Activated CD4-positive, alpha-beta T cell treated with anti-CD3 and anti-CD28 coated beads, Interleukin-2, amount 10 ng/mL, durations not matched to agents 7 days and 5 days (primary cell): ENCODE data around the gene SYCN. TPM values are rescaled to one million over a fixed set of nuclear protein-coding genes. Genes with fewer than 3 reads are reported as not detected.
"Not testable (repeated sequence)": the region's sequence is repeated elsewhere in the genome, so short reads cannot be mapped to it uniquely, and the experiment has no call there.

ENCODE experiments used
- CTCF ChIA-PET: fragments of 350-600 bp; sonication (Branson Sonifier 250); formaldehyde crosslinking; loops from one replicate; lab custom pipeline; 2021; ENCODE audit warnings: antibody characterized with exemption; lab: Charles Lee
- POLR2A ChIA-PET: fragments of 350-600 bp; sonication (Branson Sonifier 250); formaldehyde crosslinking; loops from one replicate; lab custom pipeline; 2021; ENCODE audit warnings: antibody characterized with exemption; lab: Charles Lee
- DNase-seq: peaks from one replicate; pipeline ENCODE4 v3.0.0-alpha.2; 2020
- H3K27ac Mint-ChIP-seq: one replicate; pipeline ENCODE4 v1.8.0; 2021; ENCODE audit warnings: mild to moderate bottlenecking, moderate library complexity, mixed read lengths
- H3K27me3 Mint-ChIP-seq: one replicate; pipeline ENCODE4 v1.8.0; 2021; ENCODE audit warnings: mixed read lengths
- H3K36me3 Mint-ChIP-seq: one replicate; pipeline ENCODE4 v1.8.0; 2021; ENCODE audit warnings: low read depth, mixed read lengths
- H3K4me1 Mint-ChIP-seq: one replicate; pipeline ENCODE4 v1.8.0; 2021; ENCODE audit warnings: mixed read lengths
- H3K4me3 Mint-ChIP-seq: one replicate; pipeline ENCODE4 v1.8.0; 2021; ENCODE audit warnings: mild to moderate bottlenecking, moderate library complexity, mixed read lengths
- H3K9me3 Mint-ChIP-seq: one replicate; pipeline ENCODE4 v1.8.0; 2021; ENCODE audit warnings: mixed read lengths
- total RNA-seq, 2 experiments: library from RNA; stranded (reverse); gene quantifications; one replicate each; pipeline ENCODE4 v1.2.3, GENCODE V29; 2021

SYCN gene
- total RNA-seq, 2 experiments from 2014 or later: not detected

GRCh38 chr19:39217094-39217493, 13.0 kb upstream of the SYCN start:
- DNase-seq: no peak
- ChIA-PET CTCF (interaction anchor here (1.2 kb wide), 1 partner anchor 125 kb away, joined by 5 read pairs; the partner anchor contains the start of gene SAMD4B), POLR2A (no interaction called here)
- Mint-ChIP-seq H3K27me3 (peaks cover 13% of the 10 kb centered on the region), H3K27ac (no peak overlapping the region), H3K36me3 (no peaks in the 10 kb centered on the region), H3K4me3 (no peak overlapping the region), H3K9me3 (no peaks in the 10 kb centered on the region), H3K4me1 (no peaks in the 10 kb centered on the region)

- H3K4me3 Mint-ChIP-seq, CTCF ChIA-PET, H3K27ac Mint-ChIP-seq, DNase-seq, H3K4me1 Mint-ChIP-seq, H3K36me3 Mint-ChIP-seq, H3K9me3 Mint-ChIP-seq, POLR2A ChIA-PET: not testable (repeated sequence)
- H3K27me3 Mint-ChIP-seq: peaks cover 12% of the 10 kb centered on the region
Observed at GRCh38 chr19:39215323-39215722, 11.3 kb upstream of the SYCN start.

- Mint-ChIP-seq H3K4me3 (no peak overlapping the region), H3K9me3 (no peaks in the 10 kb centered on the region), H3K27me3 (peaks cover 7% of the 10 kb centered on the region), H3K27ac (no peak overlapping the region), H3K4me1 (no peaks in the 10 kb centered on the region), H3K36me3 (no peaks in the 10 kb centered on the region)
- ChIA-PET CTCF (interaction anchor here (0.5 to 1.9 kb wide), 6 partner anchors 111 to 320 kb away, joined by 3 to 5 read pairs (median 4); partner anchors contain the start of genes PLEKHG2 and SAMD4B), POLR2A (no interaction called here)
- peak; percentile 74 for DNase-seq
Observed at GRCh38 chr19:39212375-39212742, 8.3 kb upstream of the SYCN start.

- CTCF ChIA-PET: interaction anchor here (0.5 to 1.9 kb wide), 8 partner anchors 50 to 320 kb away, joined by 3 to 5 read pairs (median 3); partner anchors contain the start of gene SAMD4B
- no peaks in the 10 kb centered on the region for H3K9me3 Mint-ChIP-seq
- no peak overlapping the region for H3K27ac Mint-ChIP-seq
- no peaks in the 10 kb centered on the region for H3K4me1 Mint-ChIP-seq
- no peak overlapping the region for H3K4me3 Mint-ChIP-seq
- DNase-seq: no peak
- H3K27me3 Mint-ChIP-seq: peaks cover 6% of the 10 kb centered on the region
- POLR2A ChIA-PET: interaction anchor here (0.6 to 0.7 kb wide), 2 partner anchors 45 to 89 kb away, joined by 3 read pairs; no protein-coding TSS in a partner anchor
- H3K36me3 Mint-ChIP-seq: no peaks in the 10 kb centered on the region
Observed at GRCh38 chr19:39211731-39212374, 7.8 kb upstream of the SYCN start.

GRCh38 chr19:39209196-39209595, 5.1 kb upstream of the SYCN start:
- ChIA-PET CTCF (no interaction called here), POLR2A (no interaction called here)
- no peak overlapping the region for H3K27ac Mint-ChIP-seq

GRCh38 chr19:39208175-39208795, 4.2 kb upstream of the SYCN start:
- no peaks in the 10 kb centered on the region for H3K36me3 Mint-ChIP-seq
- H3K27me3 Mint-ChIP-seq: peaks cover 26% of the 10 kb centered on the region
- H3K4me3 Mint-ChIP-seq: no peak overlapping the region

More at GRCh38 chr19:39209196-39209595, 5.1 kb upstream of the SYCN start:
- H3K4me3 Mint-ChIP-seq: no peak overlapping the region
- H3K36me3 Mint-ChIP-seq: no peaks in the 10 kb centered on the region
- no peaks in the 10 kb centered on the region for H3K9me3 Mint-ChIP-seq
- peaks cover 19% of the 10 kb centered on the region for H3K27me3 Mint-ChIP-seq
- no peaks in the 10 kb centered on the region for H3K4me1 Mint-ChIP-seq
- no peak for DNase-seq

GRCh38 chr19:39207293-39207836, 3.3 kb upstream of the SYCN start:
- H3K4me3 Mint-ChIP-seq: no peak overlapping the region
- no peak overlapping the region for H3K27ac Mint-ChIP-seq
- no peaks in the 10 kb centered on the region for H3K36me3 Mint-ChIP-seq
- DNase-seq: no peak
- H3K27me3 Mint-ChIP-seq: peaks cover 35% of the 10 kb centered on the region
- no peaks in the 10 kb centered on the region for H3K4me1 Mint-ChIP-seq
- ChIA-PET CTCF (interaction anchor here (0.7 to 2.1 kb wide), 2 partner anchors 16 to 131 kb away, joined by 3 to 7 read pairs; no protein-coding TSS in a partner anchor), POLR2A (no interaction called here)
- no peaks in the 10 kb centered on the region for H3K9me3 Mint-ChIP-seq

More at GRCh38 chr19:39208175-39208795, 4.2 kb upstream of the SYCN start:
- ChIA-PET POLR2A (no interaction called here), CTCF (interaction anchor here (2.1 kb wide), 1 partner anchor 130 kb away, joined by 7 read pairs; no protein-coding TSS in a partner anchor)
- no peak for DNase-seq
- Mint-ChIP-seq H3K9me3 (no peaks in the 10 kb centered on the region), H3K4me1 (no peaks in the 10 kb centered on the region), H3K27ac (no peak overlapping the region)

GRCh38 chr19:39206122-39206521, 2.1 kb upstream of the SYCN start:
- ChIA-PET CTCF (interaction anchor here (2.1 kb wide), 1 partner anchor 132 kb away, joined by 7 read pairs; no protein-coding TSS in a partner anchor), POLR2A (no interaction called here)
- Mint-ChIP-seq H3K4me1 (no peaks in the 10 kb centered on the region), H3K27ac (no peak overlapping the region), H3K36me3 (no peaks in the 10 kb centered on the region), H3K27me3 (peaks cover 38% of the 10 kb centered on the region), H3K9me3 (no peaks in the 10 kb centered on the region), H3K4me3 (no peak overlapping the region)
- DNase-seq: no peak

- Mint-ChIP-seq H3K36me3 (no peaks in the 10 kb centered on the region), H3K9me3 (no peaks in the 10 kb centered on the region), H3K27ac (no peak overlapping the region), H3K4me1 (no peaks in the 10 kb centered on the region), H3K4me3 (no peak overlapping the region), H3K27me3 (peaks cover 42% of the 10 kb centered on the region)
- ChIA-PET POLR2A (no interaction called here), CTCF (interaction anchor here (0.6 kb wide), 1 partner anchor 67 kb away, joined by 3 read pairs; no protein-coding TSS in a partner anchor)
- no peak for DNase-seq
Observed at GRCh38 chr19:39205449-39205764, 1.3 kb upstream of the SYCN start.

GRCh38 chr19:39202998-39203355, 1.1 kb downstream of the SYCN start:
- Mint-ChIP-seq H3K27ac (no peak overlapping the region), H3K36me3 (no peaks in the 10 kb centered on the region)

GRCh38 chr19:39200803-39201115, 3.3 kb downstream of the SYCN start:
- H3K27ac Mint-ChIP-seq: no peak overlapping the region
- CTCF ChIA-PET: no interaction called here

More at GRCh38 chr19:39202998-39203355, 1.1 kb downstream of the SYCN start:
- DNase-seq: no peak
- H3K27me3 Mint-ChIP-seq: peaks cover 55% of the 10 kb centered on the region
- CTCF ChIA-PET: interaction anchor here (1.1 kb wide), 1 partner anchor 53 kb away, joined by 3 read pairs; no protein-coding TSS in a partner anchor
- no peaks in the 10 kb centered on the region for H3K9me3 Mint-ChIP-seq
- H3K4me1 Mint-ChIP-seq: no peaks in the 10 kb centered on the region
- POLR2A ChIA-PET: no interaction called here
- no peak overlapping the region for H3K4me3 Mint-ChIP-seq

GRCh38 chr19:39200066-39200802, 3.8 kb downstream of the SYCN start:
- no peak for DNase-seq
- Mint-ChIP-seq H3K36me3 (no peaks in the 10 kb centered on the region), H3K9me3 (no peaks in the 10 kb centered on the region), H3K4me1 (peaks cover 21% of the 10 kb centered on the region), H3K27me3 (peaks cover 71% of the 10 kb centered on the region), H3K4me3 (no peak overlapping the region), H3K27ac (no peak overlapping the region)
- ChIA-PET CTCF (no interaction called here), POLR2A (no interaction called here)

More at GRCh38 chr19:39200803-39201115, 3.3 kb downstream of the SYCN start:
- no peak overlapping the region for H3K4me3 Mint-ChIP-seq
- peaks cover 70% of the 10 kb centered on the region for H3K27me3 Mint-ChIP-seq
- peaks cover 16% of the 10 kb centered on the region for H3K4me1 Mint-ChIP-seq
- DNase-seq: no peak
- no peaks in the 10 kb centered on the region for H3K36me3 Mint-ChIP-seq
- POLR2A ChIA-PET: no interaction called here
- H3K9me3 Mint-ChIP-seq: no peaks in the 10 kb centered on the region
